ENCODE results near the gene IGLL1.

Gene IGLL1

DNA sequence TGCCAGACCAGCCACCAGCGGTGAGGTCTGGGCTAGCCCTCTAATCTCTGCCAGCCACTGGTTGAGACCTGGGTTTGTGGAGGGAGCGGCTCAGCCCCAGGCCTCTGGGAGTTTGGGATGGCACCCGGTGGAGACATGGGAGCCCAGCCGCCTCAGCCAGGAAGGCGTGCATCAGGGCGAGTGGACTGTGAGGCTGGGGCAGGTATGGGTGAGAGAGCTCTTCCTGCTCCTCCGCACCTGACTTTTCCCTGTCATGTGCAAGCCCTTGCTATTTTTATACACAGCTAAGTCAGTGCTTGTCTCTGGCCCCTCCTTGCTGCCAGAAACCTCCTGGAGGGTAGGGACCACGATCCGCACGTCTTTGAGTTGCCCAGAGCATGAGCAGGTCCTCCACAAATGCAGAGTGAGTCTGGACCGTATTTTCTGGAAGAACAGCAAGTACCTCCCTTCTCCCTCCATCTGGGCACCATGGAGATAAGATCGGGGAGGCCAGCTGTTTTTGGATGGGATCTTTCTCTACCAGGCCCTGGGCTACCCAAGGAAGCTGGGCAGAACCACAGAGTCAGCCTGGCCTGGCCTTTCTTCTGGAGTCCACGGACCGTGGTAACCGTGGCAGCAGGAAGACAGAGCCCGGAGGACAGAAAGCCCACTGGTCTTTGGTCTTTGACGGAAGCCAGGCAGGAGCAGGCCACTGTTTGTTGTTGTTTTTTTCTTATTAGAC, 53.3 kb downstream of the IGLL1 start:
- no peak for DNase-seq

DNA sequence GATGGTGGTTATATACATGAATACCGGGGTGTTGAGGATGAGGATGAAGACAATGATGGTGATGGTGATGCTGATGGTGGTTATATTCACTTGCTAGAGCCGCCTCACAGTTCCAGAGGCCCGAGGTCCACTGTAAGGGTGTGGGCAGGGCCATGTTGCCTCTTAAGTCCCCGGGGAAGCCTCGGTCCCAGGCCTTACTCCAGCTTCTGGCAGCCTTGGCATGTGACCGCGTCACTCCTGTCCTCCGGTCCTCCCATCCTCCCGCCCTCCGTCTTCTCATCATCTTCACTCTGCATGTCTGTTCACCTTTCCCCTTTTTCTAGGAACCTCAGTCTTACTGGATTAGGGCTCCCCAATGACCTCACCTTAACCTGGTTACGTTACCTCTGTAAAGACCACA, 54.6 kb downstream of the IGLL1 start:
- DNase-seq: no peak

DNA sequence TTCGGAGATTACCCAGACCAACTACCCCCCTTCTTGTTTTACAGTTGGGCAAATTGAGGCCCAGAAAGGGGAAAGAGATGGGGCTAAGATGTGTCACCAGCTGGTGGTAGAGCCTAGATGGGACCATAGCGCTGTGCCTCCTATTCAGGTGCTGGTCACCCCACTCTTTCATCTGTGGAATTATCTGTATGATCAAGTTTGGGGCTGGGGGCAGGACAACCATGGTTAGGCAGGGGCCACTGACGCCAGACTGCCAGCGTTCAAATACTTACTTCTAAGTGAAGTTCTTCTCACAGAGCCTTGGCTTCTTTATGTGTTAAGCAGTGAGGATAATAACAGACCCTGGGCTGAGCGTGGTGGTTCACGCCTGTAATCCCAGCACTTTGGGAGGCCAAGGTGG, 55.9 kb downstream of the IGLL1 start:
- no peak for DNase-seq

DNA sequence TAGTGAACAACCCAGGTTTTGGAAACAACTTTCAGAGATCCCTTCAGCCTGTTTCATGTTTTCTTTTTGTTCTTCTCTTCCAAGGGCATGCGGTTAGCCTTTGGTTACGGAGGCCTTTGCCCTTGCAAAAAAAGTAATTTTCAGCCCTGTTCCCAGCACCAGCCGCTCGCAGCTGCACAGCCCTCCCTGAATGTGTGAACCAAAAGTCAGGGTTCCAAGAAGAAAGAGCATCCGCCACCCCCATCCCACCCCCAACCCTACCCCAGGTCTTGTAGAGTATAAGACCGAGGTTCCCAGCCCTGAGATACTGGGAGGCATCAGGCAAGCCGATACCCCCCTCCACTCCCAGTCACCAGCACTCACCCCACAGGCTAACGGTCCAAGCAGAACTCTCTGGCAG, 56.4 kb downstream of the IGLL1 start:
- DNase-seq: no peak

Measured in NCI-H2029 (cell line).